Hematopoietic multipotent progenitor cell treated with erythropoietin and hydrocortisone succinate and interleukin-3 and kit ligand, for 17 days (in vitro differentiated cells): Measurements from ENCODE around the gene ACOT13.
"Not testable (repeated sequence)": the region's sequence is repeated elsewhere in the genome, so short reads cannot be mapped to it uniquely, and the experiment has no call there.

Experiments
- DNase-seq: peaks from one replicate; pipeline ENCODE4 v3.0.0-alpha.2; 2015; ENCODE audit warnings: low spot score

Gene ACOT13

DNA sequence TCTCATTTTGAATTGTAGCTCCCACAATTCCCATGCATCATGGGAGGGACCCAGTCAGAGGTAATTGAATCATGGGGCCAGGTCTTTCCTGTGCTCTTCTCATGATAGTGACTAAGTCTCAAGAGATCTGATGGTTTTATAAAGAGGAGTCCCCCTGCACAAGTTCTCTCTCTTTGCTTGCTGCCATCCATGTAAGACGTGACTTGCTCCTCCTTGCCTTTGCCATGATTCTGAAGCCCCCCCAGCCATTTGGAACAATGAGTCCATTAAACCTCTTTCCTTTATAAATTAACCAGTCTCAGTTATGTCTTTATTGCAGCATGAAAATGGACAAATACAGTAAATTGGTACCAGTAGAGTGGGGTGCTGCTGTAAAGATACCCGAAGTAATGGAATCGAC, 63.8 kb downstream of the ACOT13 start:
- DNase-seq = not testable (repeated sequence)

GRCh38 chr6:24731456-24732134, 64.7 kb downstream of the ACOT13 start:
- not testable (repeated sequence) for DNase-seq

GRCh38 chr6:24734166-24734565, 67.3 kb downstream of the ACOT13 start:
- DNase-seq = no peak

GRCh38 chr6:24734710-24735109, 67.8 kb downstream of the ACOT13 start:
- DNase-seq = not testable (repeated sequence)

DNA sequence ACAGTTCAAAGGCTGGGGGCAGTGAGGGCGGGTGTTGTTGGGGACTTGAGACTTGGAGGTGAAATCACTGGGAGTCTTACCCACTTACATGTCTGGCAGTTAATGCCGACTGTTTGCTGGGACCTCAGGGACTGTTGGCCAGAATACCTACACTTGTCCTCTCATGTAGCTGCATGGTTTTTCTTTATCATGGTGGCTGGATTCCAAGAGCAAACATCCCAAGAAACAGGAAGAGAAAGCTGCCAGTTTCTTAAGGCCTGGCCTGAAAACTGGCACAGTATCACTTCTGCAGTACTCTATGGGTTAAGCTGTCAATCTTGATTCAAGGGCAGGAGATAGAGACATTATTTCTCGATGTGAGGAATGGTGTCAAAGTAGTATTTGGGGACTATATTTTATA, 71.9 kb downstream of the ACOT13 start:
- no peak for DNase-seq

- DNase-seq = no peak
Measured at GRCh38 chr6:24740861-24741260, 74.0 kb downstream of the ACOT13 start.

GRCh38 chr6:24742216-24742738, 75.4 kb downstream of the ACOT13 start:
- DNase-seq = no peak

DNA sequence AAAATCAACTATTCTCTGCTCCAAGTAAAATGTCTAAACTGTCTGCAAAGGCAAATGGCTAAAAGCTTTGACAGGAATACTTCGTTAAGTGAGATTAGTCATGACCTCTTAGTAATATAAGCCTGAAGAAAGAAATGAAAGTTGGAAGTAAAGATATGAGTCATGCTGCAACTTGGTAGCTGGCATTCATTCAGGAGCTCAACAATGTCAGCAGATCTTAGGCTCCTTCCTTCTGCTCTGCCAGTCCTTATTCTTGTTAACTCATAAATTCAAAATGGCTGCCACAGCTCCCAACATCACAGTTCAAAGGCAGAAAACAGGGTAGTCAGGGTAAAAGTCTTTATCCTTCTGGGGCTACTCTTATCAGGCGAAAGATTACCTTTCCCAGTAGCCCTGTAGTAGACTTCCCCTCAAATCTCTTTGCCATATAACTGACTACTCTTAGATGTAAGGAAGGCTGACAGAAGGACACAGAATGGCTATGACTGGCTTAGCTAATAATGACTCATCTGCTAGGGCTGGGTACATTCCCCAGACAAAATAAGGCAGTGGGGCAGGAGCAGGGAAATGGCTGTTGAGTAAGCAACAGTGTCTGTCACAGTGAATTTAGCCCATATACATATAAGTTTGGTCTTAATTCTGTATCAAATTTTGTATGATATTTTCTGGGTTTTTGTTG, 76.5 kb downstream of the ACOT13 start:
- no peak for DNase-seq

GRCh38 chr6:24743944-24744335, 77.1 kb downstream of the ACOT13 start:
- no peak for DNase-seq

DNA sequence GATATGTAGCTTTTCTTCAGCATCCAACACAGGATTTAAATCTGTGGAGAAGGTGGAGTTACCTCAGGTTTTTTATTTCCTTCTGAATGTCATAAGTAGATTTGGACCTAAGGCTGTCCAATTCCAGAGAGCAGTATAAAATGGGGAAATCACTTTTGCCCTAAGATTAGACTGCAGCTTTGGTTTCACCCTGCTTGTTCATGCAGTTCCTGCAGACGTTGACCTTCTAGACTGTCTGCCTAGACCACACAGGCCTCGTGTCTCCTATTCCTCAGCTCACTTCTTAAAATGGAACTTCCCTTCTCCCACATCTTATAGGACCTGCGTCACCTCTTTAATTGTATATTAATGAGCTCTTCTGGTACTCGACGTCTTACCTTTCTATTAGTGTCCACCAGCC, 78.0 kb downstream of the ACOT13 start:
- no peak for DNase-seq

GRCh38 chr6:24749297-24749696, 82.4 kb downstream of the ACOT13 start:
- DNase-seq = no peak

DNA sequence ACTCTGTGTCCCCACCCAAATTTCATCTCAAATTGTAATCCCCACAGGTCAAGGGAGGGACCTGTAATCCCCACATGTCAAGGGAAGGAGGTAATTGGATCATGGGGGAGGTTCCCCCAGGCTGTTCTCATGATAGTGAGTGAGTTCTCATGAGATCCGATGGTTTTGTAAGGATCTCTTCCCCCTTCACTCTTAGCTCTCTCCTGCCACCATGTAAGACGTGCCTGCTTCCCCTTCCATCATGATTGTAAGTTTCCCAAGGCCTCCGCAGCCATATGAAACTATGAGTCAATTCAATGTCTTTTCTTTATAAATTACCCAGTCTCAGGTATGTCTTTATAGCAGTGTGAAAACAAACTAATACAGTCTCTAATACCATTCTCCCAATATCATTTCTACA, 84.0 kb downstream of the ACOT13 start:
- DNase-seq = not testable (repeated sequence)

- no peak for DNase-seq
Measured at GRCh38 chr6:24752503-24752902, 85.6 kb downstream of the ACOT13 start.

DNA sequence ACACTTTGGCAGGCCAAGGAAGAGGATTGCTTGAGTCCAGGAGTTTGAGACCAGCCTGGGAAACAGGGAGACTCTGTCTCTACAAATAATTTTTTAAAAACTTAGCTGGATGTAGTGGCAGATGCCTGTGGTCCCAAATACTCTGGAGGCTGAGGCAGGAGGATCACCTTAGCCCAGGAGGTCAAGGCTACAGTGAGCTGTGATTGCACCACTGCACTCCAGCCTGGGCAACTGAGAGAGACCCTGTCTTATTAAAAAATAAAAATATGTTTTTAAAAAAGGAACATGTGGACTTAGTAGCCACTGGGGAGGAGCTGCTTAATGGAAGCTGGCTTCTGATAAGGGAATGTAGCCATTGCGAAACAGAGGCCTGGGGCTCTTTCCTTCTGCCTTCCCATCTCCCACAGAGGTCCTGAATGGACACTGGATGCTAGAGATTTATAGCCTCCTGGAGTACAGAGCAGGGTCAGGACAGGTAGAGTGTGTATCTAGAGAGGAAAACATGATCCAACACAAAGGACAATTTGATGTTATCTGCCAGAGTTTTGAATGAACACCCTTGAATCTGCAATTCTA, 86.1 kb downstream of the ACOT13 start:
- DNase-seq = no peak

- DNase-seq = no peak
Measured at GRCh38 chr6:24753545-24753944, 86.7 kb downstream of the ACOT13 start.

GRCh38 chr6:24754378-24754777, 87.5 kb downstream of the ACOT13 start:
- DNase-seq = not testable (repeated sequence)
